Measurements from ENCODE around the gene SLC12A8. TPM values are rescaled to one million over a fixed set of nuclear protein-coding genes. Genes with fewer than 3 reads are reported as not detected.

SLC12A8 gene
- total and polyA plus RNA-seq, 9 of the 15 experiments (the other 6 are each of a cell fraction or from before 2014, with no cell fraction given), result 0.04 to 0.33 (median 0.09) TPM; not detected in 4

GRCh38 chr3:125045965-125046364, 166.6 kb downstream of the SLC12A8 start (continued):
- TF ChIP-seq ZBTB40 (IDR thresholded peaks at IDR 0.05) (no peak), ZBTB40 (CRISPR knock-in tag; IDR thresholded peaks at IDR 0.05) (no peak), CREB1 (IDR thresholded peaks at IDR 0.05) (no peak), CREB1 (CRISPR knock-in tag; IDR thresholded peaks at IDR 0.05) (no peak), HMGXB4 (CRISPR knock-in tag; IDR thresholded peaks at IDR 0.05) (no peak), THRA (IDR thresholded peaks at IDR 0.05) (no peak), MCM7 (IDR thresholded peaks at IDR 0.05) (no peak), RBM22 (IDR thresholded peaks at IDR 0.05; ENCODE audit: low read depth, low read length, poor library complexity, severe bottlenecking) (no peak), HDGF (IDR thresholded peaks at IDR 0.05) (no peak), MLX (CRISPR knock-in tag; conservative IDR thresholded peaks at IDR 0.05) (no peak), SNRNP70 (optimal IDR thresholded peaks at IDR 0.05; ENCODE audit: low read depth, low read length) (no peak)
